Naive thymus-derived CD8-positive, alpha-beta T cell (primary cell): ENCODE data around the gene ESYT1. TPM values are rescaled to one million over a fixed set of nuclear protein-coding genes. Genes with fewer than 3 reads are reported as not detected.
"Not testable (repeated sequence)": the region's sequence is repeated elsewhere in the genome, so short reads cannot be mapped to it uniquely, and the experiment has no call there.

Experiments used
- ATAC-seq, 2 donors: fragments of 150-1000 bp; cut with Tn5 transposase in 1 of 2; sonication (Bioruptor Pico), chemical (Tn5 transposase) in 1 of 2; 1 replicate in 1 of 2; 2 replicates in 1 of 2; pipeline ENCODE4 v1.10.0; 2021; ENCODE audit warnings: mild to moderate bottlenecking in 2 of 2, moderate library complexity in 2 of 2
- POLR2A ChIA-PET: fragments of 350-600 bp; sonication (Branson Sonifier 250); formaldehyde crosslinking; loops from one replicate; lab custom pipeline; 2021; ENCODE audit warnings: antibody characterized with exemption; lab: Charles Lee
- DNase-seq, 10 donors: peaks; one replicate each; pipeline versions ENCODE4 v3.0.0 to v3.0.0-alpha.2; 2020 to 2022
- H3K27ac Mint-ChIP-seq, 10 donors: one replicate each; pipeline ENCODE4 v1.8.0; 2020 to 2022; ENCODE audit warnings: mild to moderate bottlenecking in 10 of 10, mixed read lengths in 10 of 10, moderate library complexity in 4 of 10, inconsistent platforms in 1 of 10
- H3K27me3 Mint-ChIP-seq, 5 donors: one replicate each; pipeline ENCODE4 v1.8.0; 2021 to 2022; ENCODE audit warnings: mixed read lengths in 5 of 5
- H3K36me3 Mint-ChIP-seq, 3 donors: one replicate each; pipeline ENCODE4 v1.8.0; 2020 to 2022; ENCODE audit warnings: mixed read lengths in 3 of 3, mild to moderate bottlenecking in 2 of 3, inconsistent platforms in 1 of 3
- H3K4me1 Mint-ChIP-seq, 4 donors: one replicate each; pipeline ENCODE4 v1.8.0; 2021 to 2022; ENCODE audit warnings: mixed read lengths in 4 of 4
- H3K4me3 Mint-ChIP-seq, 10 donors: one replicate each; pipeline ENCODE4 v1.8.0; 2020 to 2022; ENCODE audit warnings: mild to moderate bottlenecking in 10 of 10, mixed read lengths in 10 of 10, moderate library complexity in 6 of 10, inconsistent platforms in 1 of 10
- H3K9me3 Mint-ChIP-seq, 9 donors: one replicate each; pipeline ENCODE4 v1.8.0; 2020 to 2022; ENCODE audit warnings: mixed read lengths in 9 of 9, mild to moderate bottlenecking in 3 of 9, inconsistent platforms in 1 of 9, moderate library complexity in 1 of 9
- polyA plus RNA-seq, 3 donors: library from polyadenylated mRNA; unstranded; fragments of 300-500 nt; fragmentation: Illumina TruSeq; gene quantifications; one replicate each; pipeline ENCODE4 v1.2.3, GENCODE V29; 2021
- total RNA-seq, 8 experiments: library from RNA in 2 of 8; stranded (reverse) in 2 of 8; gene quantifications; one replicate each; pipeline ENCODE4 v1.2.3 and lab custom pipeline; 2021 to 2026

The ESYT1 gene
- total and polyA plus RNA-seq, 5 experiments from 2014 or later, result 257 to 433 (median 354) TPM

DNA sequence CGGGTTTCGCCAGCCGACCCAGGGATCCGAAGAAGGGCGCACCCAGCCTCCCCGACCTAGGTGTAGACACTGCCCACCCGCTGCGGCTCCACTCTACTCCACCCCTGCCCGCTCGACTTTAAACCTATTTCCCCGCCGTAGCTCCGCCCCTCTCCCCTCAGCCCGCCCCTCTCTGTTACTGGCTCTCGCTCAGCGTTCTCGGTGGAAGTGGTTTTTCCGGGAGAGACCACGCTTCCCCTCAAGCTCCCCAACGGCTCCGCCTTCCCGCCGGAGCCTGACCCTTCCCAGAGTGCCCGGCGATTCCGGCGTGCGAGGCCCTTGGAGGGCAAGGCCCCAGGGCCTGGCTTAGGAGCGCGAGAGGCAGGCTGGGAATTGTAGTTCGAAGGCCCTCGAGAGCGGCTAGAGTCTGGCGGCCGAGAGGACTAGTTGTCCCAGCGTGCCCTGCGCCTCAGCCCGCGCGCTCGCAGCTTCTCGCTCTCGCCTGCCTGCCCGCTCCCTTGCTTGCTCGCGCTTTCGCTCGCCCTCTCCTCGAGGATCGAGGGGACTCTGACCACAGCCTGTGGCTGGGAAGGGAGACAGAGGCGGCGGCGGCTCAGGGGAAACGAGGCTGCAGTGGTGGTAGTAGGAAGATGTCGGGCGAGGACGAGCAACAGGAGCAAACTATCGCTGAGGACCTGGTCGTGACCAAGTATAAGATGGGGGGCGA, 23.8 kb upstream of the ESYT1 start, which contains the start of gene PA2G4:
TSS of gene PA2G4 (plus strand) at position 451 of the 706 bp plus-strand sequence. CDS start at position 630, 179 bp downstream.
- peak; percentile 82 to 99 (median 94) for DNase-seq
- POLR2A ChIA-PET, result interaction anchor here (0.6 to 6.2 kb wide), 43 partner anchors 8 to 1824 kb away, joined by 3 to 236 read pairs (median 7); partner anchors contain the start of genes CNPY2, COQ10A, DGKA and DNAJC14
- Mint-ChIP-seq H3K36me3 (peaks cover 0 to 33% (median 9%) of the 10 kb centered on the region in 3 donors), H3K27ac (peak within 1 kb of the TSS; percentile 97 to 99 (median 98)), H3K27me3 (no peaks in the 10 kb centered on the region), H3K9me3 (no peaks in the 10 kb centered on the region), H3K4me1 (peaks cover 35 to 73% (median 62%) of the 10 kb centered on the region in 4 donors), H3K4me3 (peak within 1 kb of the TSS; percentile 93 to 100 (median 98))
- ATAC-seq, result peak; percentile 88

GRCh38 chr12:56104815-56105608, 23.1 kb upstream of the ESYT1 start:
- peak; percentile 0 to 9 for ATAC-seq
- H3K9me3 Mint-ChIP-seq, result no peaks in the 10 kb centered on the region
- H3K4me1 Mint-ChIP-seq, result peaks cover 33 to 69% (median 58%) of the 10 kb centered on the region in 4 donors
- H3K27me3 Mint-ChIP-seq, result no peaks in the 10 kb centered on the region
- H3K27ac Mint-ChIP-seq, result peak overlapping the region; percentile 97 to 99 (median 98)
- peaks cover 0 to 41% (median 14%) of the 10 kb centered on the region in 3 donors for H3K36me3 Mint-ChIP-seq
- DNase-seq, result peak in 3 of 10 donors; percentile 5 to 13 (median 8)
- peak overlapping the region; percentile 93 to 100 (median 98) for H3K4me3 Mint-ChIP-seq
- POLR2A ChIA-PET, result interaction anchor here (0.6 to 6.2 kb wide), 26 partner anchors 12 to 367 kb away, joined by 3 to 236 read pairs (median 10); partner anchors contain the start of genes CNPY2, DGKA, ERBB3 and ESYT1

DNA sequence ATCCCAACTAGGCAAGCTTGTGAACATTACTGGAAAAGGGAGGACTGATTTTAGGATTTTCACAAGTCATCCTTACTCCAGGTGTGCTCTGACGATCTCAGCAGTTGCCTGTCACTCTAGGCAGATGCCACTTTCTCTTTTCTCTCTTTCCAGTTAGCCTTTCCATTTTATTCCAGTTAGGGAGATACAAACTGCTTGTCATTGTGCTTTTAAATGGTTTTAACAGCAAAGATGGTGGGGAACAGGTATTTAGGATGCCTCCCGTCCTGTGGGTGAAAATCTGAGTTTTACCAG, 22.5 kb upstream of the ESYT1 start:
- ATAC-seq (no peak), DNase-seq (no peak)
- Mint-ChIP-seq H3K27ac (peak overlapping the region; percentile 86 to 99 (median 98)), H3K4me1 (peaks cover 32 to 66% (median 57%) of the 10 kb centered on the region in 4 donors), H3K9me3 (no peaks in the 10 kb centered on the region), H3K36me3 (peaks cover 3 to 46% (median 15%) of the 10 kb centered on the region in 3 donors), H3K4me3 (peak overlapping the region; percentile 93 to 100 (median 98)), H3K27me3 (no peaks in the 10 kb centered on the region)
- POLR2A ChIA-PET, result interaction anchor here (2.0 to 5.3 kb wide), 7 partner anchors 12 to 367 kb away, joined by 7 to 236 read pairs (median 32); partner anchors contain the start of genes DGKA, ESYT1, MYL6B and PYM1

GRCh38 chr12:56107242-56107641, 20.8 kb upstream of the ESYT1 start:
- peaks cover 23 to 49% (median 43%) of the 10 kb centered on the region in 4 donors for H3K4me1 Mint-ChIP-seq
- no peaks in the 10 kb centered on the region for H3K9me3 Mint-ChIP-seq
- ATAC-seq (no peak), DNase-seq (no peak)
- POLR2A ChIA-PET, result interaction anchor here (0.6 to 2.5 kb wide), 5 partner anchors 10 to 1348 kb away, joined by 3 to 14 read pairs (median 3); partner anchors contain the start of genes INHBE, RPL41 and ZC3H10
- H3K27me3 Mint-ChIP-seq, result no peaks in the 10 kb centered on the region
- H3K36me3 Mint-ChIP-seq, result peaks cover 6 to 62% (median 18%) of the 10 kb centered on the region in 3 donors
- peak overlapping the region in 3 of 10 donors; percentile 14 to 45 (median 39) for H3K4me3 Mint-ChIP-seq
- peak overlapping the region in 5 of 10 donors; percentile 22 to 82 (median 54) for H3K27ac Mint-ChIP-seq

DNA sequence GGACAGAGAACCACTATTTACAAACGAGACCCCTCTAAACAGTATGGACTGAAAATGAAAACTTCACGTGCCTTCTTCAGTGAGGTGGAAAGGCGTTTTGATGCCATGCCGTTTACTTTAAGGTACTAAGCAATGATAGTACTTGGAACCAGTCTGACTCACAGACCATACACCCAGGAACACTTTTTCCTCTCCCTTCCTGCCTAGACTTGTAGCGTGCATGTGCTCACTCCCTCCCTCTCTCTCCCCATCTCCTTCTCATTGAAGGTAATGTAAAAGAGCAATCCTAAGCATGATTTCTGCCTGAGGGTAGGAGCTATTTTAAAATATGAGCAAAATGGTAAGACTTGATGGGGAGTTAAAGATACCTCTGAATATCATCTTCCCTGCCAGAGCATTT, 17.5 kb upstream of the ESYT1 start:
- peaks cover 6 to 78% (median 21%) of the 10 kb centered on the region in 3 donors for H3K36me3 Mint-ChIP-seq
- H3K27ac Mint-ChIP-seq, result peak overlapping the region in 2 of 10 donors; percentile 4 to 22
- POLR2A ChIA-PET, result interaction anchor here (1.2 to 1.7 kb wide), 3 partner anchors 16 to 111 kb away, joined by 3 to 4 read pairs (median 4); partner anchors contain the start of genes ESYT1 and RNF41
- H3K27me3 Mint-ChIP-seq, result no peaks in the 10 kb centered on the region
- no peak overlapping the region for H3K4me3 Mint-ChIP-seq
- no peak for DNase-seq
- ATAC-seq, result no peak
- H3K9me3 Mint-ChIP-seq, result no peaks in the 10 kb centered on the region
- peaks cover 7 to 20% (median 18%) of the 10 kb centered on the region in 4 donors for H3K4me1 Mint-ChIP-seq

GRCh38 chr12:56114084-56114483, 14.0 kb upstream of the ESYT1 start:
- POLR2A ChIA-PET, result interaction anchor here (0.6 to 3.2 kb wide), 2 partner anchors 11 to 122 kb away, joined by 4 to 14 read pairs; partner anchors contain the start of gene PA2G4

GRCh38 chr12:56115329-56115728, 12.7 kb upstream of the ESYT1 start:
- H3K4me1 Mint-ChIP-seq, result peaks cover 24 to 40% (median 37%) of the 10 kb centered on the region in 4 donors
- ATAC-seq (no peak), DNase-seq (no peak)
- no peaks in the 10 kb centered on the region for H3K27me3 Mint-ChIP-seq
- peaks cover 19 to 56% (median 19%) of the 10 kb centered on the region in 3 donors for H3K36me3 Mint-ChIP-seq
- H3K27ac Mint-ChIP-seq, result peak overlapping the region; percentile 92 to 100 (median 98)
- H3K4me3 Mint-ChIP-seq, result peak overlapping the region; percentile 95 to 99 (median 98)
- no peaks in the 10 kb centered on the region for H3K9me3 Mint-ChIP-seq
- POLR2A ChIA-PET, result interaction anchor here (0.6 to 17.5 kb wide), 11 partner anchors 12 to 1371 kb away, joined by 3 to 284 read pairs (median 5); partner anchors contain the start of genes CNPY2, ESYT1, PA2G4 and SMARCC2

More at GRCh38 chr12:56114084-56114483, 14.0 kb upstream of the ESYT1 start:
- Mint-ChIP-seq H3K27me3 (no peaks in the 10 kb centered on the region), H3K4me1 (peaks cover 18 to 29% (median 28%) of the 10 kb centered on the region in 4 donors), H3K27ac (peak overlapping the region in 6 of 10 donors; percentile 22 to 70 (median 49)), H3K9me3 (no peaks in the 10 kb centered on the region), H3K4me3 (peak overlapping the region in 2 of 10 donors; percentile 5 to 30), H3K36me3 (peaks cover 20 to 65% (median 24%) of the 10 kb centered on the region in 3 donors)
- DNase-seq, result no peak
- no peak for ATAC-seq

GRCh38 chr12:56116267-56117081, 11.6 kb upstream of the ESYT1 start, which contains the start of gene RPL41:
TSS of gene RPL41 (plus strand) at chr12:56116633.
- Mint-ChIP-seq H3K4me1 (peaks cover 24 to 44% (median 38%) of the 10 kb centered on the region in 4 donors), H3K27me3 (no peaks in the 10 kb centered on the region), H3K27ac (peak within 1 kb of the TSS; percentile 92 to 100 (median 98)), H3K36me3 (peaks cover 14 to 52% (median 14%) of the 10 kb centered on the region in 3 donors), H3K9me3 (no peaks in the 10 kb centered on the region), H3K4me3 (peak within 1 kb of the TSS; percentile 95 to 99 (median 98))
- peak; percentile 82 to 99 (median 93) for DNase-seq
- ATAC-seq, result peak; percentile 47 to 55
- POLR2A ChIA-PET, result interaction anchor here (0.6 to 17.5 kb wide), 32 partner anchors 8 to 609 kb away, joined by 3 to 284 read pairs (median 5); partner anchors contain the start of genes CD63, CNPY2, DGKA and ERBB3

GRCh38 chr12:56117082-56117706, 10.9 kb upstream of the ESYT1 start:
- Mint-ChIP-seq H3K27ac (peak overlapping the region; percentile 92 to 100 (median 98)), H3K36me3 (peaks cover 14 to 48% (median 14%) of the 10 kb centered on the region in 3 donors), H3K4me1 (peaks cover 27 to 45% (median 38%) of the 10 kb centered on the region in 4 donors), H3K4me3 (peak overlapping the region; percentile 95 to 99 (median 98))
- H3K27me3 Mint-ChIP-seq, ATAC-seq, H3K9me3 Mint-ChIP-seq: not testable (repeated sequence)
- POLR2A ChIA-PET, result interaction anchor here (0.6 to 17.5 kb wide), 42 partner anchors 8 to 963 kb away, joined by 3 to 284 read pairs (median 4); partner anchors contain the start of genes CD63, CNPY2, DGKA and ERBB3
- peak in 1 of 10 donors; percentile 32 for DNase-seq
